Neural progenitor cell (in vitro differentiated cells): Measurements from ENCODE around the gene HOXD13.

Experiments used
- EZH2 ChIP-seq: fragments of 200-600 bp; sonication (generic); IDR thresholded peaks from 2 replicates; pipeline ENCODE4 v1.6.1; 2017; ENCODE audit warnings: antibody characterized with exemption, mild to moderate bottlenecking, moderate library complexity
- EZH2phosphoT487 ChIP-seq: fragments of 200-600 bp; sonication (generic); IDR thresholded peaks from 2 replicates; pipeline ENCODE4 v1.6.1; 2017; ENCODE audit warnings: antibody characterized with exemption

GRCh38 chr2:176133389-176133788 lies 40.9 kb downstream of the HOXD13 start:
- no peak for TF ChIP-seq EZH2
- no peak for TF ChIP-seq EZH2phosphoT487
